Epidermal melanocyte (primary cell): ENCODE data around the gene NUP210.
"Not testable (repeated sequence)": the region's sequence is repeated elsewhere in the genome, so short reads cannot be mapped to it uniquely, and the experiment has no call there.

Source experiments
- DNase-seq: peaks from one replicate; pipeline ENCODE4 v3.0.0; 2011; ENCODE audit warnings: low spot score; ENCODE audit not compliant: insufficient read length

The NUP210 gene

GRCh38 chr3:13429631-13430291, 9.6 kb upstream of the NUP210 start:
- DNase-seq = no peak

GRCh38 chr3:13428678-13429077, 8.6 kb upstream of the NUP210 start:
- not testable (repeated sequence) for DNase-seq

GRCh38 chr3:13427662-13428603, 7.8 kb upstream of the NUP210 start:
- no peak for DNase-seq

GRCh38 chr3:13426591-13426990, 6.5 kb upstream of the NUP210 start:
- DNase-seq = no peak

- no peak for DNase-seq
Measured at GRCh38 chr3:13425689-13426088, 5.6 kb upstream of the NUP210 start.

GRCh38 chr3:13424865-13425617, 4.9 kb upstream of the NUP210 start:
- DNase-seq = no peak

- no peak for DNase-seq
Measured at GRCh38 chr3:13424141-13424844, 4.2 kb upstream of the NUP210 start.

GRCh38 chr3:13420831-13421765, 976 bp upstream of the NUP210 start:
- DNase-seq = no peak

GRCh38 chr3:13419505-13420044, 547 bp downstream of the NUP210 start:
- DNase-seq = no peak

- DNase-seq = no peak
Measured at GRCh38 chr3:13417166-13417947, 2.8 kb downstream of the NUP210 start.

- no peak for DNase-seq
Measured at GRCh38 chr3:13415997-13416793, 3.9 kb downstream of the NUP210 start.

- no peak for DNase-seq
Measured at GRCh38 chr3:13415236-13415986, 4.7 kb downstream of the NUP210 start.

GRCh38 chr3:13414040-13414729, 5.9 kb downstream of the NUP210 start:
- no peak for DNase-seq

GRCh38 chr3:13411186-13411860, 8.8 kb downstream of the NUP210 start:
- DNase-seq = no peak

- DNase-seq = no peak
Measured at GRCh38 chr3:13408890-13409289, 11.2 kb downstream of the NUP210 start.

- DNase-seq = no peak
Measured at GRCh38 chr3:13407926-13408325, 12.2 kb downstream of the NUP210 start.
